Stimulated activated CD4-positive, alpha-beta T cell treated with anti-CD3 and anti-CD28 coated beads, TNF-alpha, amount 100 ng/mL, for 1 hour (primary cell): ENCODE measurements around the gene GALNT17.
"Not testable (repeated sequence)": the region's sequence is repeated elsewhere in the genome, so short reads cannot be mapped to it uniquely, and the experiment has no call there.

Source experiments
- DNase-seq, 3 donors: peaks; one replicate each; pipeline ENCODE4 v3.0.0-alpha.2; 2020; ENCODE audit warnings: low read depth in 3 of 3, low spot score in 1 of 3

GALNT17 gene

GRCh38 chr7:71615017-71615416 is 483.1 kb downstream of the GALNT17 start:
- DNase-seq, result no peak

GRCh38 chr7:71616217-71616616 is 484.3 kb downstream of the GALNT17 start:
- no peak for DNase-seq

GRCh38 chr7:71618278-71618677 is 486.3 kb downstream of the GALNT17 start:
- no peak for DNase-seq

GRCh38 chr7:71625545-71625944 is 493.6 kb downstream of the GALNT17 start:
- no peak for DNase-seq

- DNase-seq, result no peak
Measured at GRCh38 chr7:71626206-71626605, 494.3 kb downstream of the GALNT17 start.

GRCh38 chr7:71627651-71628050 is 495.7 kb downstream of the GALNT17 start:
- DNase-seq, result no peak

GRCh38 chr7:71630516-71630915 is 498.6 kb downstream of the GALNT17 start:
- no peak for DNase-seq

GRCh38 chr7:71633551-71634008 is 501.6 kb downstream of the GALNT17 start:
- DNase-seq, result no peak

GRCh38 chr7:71635849-71636248 is 503.9 kb downstream of the GALNT17 start:
- DNase-seq, result not testable (repeated sequence)

GRCh38 chr7:71636329-71636728 is 504.4 kb downstream of the GALNT17 start:
- DNase-seq, result no peak

GRCh38 chr7:71637578-71637977 is 505.6 kb downstream of the GALNT17 start:
- DNase-seq, result no peak

GRCh38 chr7:71638108-71638507 is 506.2 kb downstream of the GALNT17 start:
- DNase-seq, result no peak

- DNase-seq, result no peak
Measured at GRCh38 chr7:71639382-71640085, 507.6 kb downstream of the GALNT17 start.

GRCh38 chr7:71643031-71643430 is 511.1 kb downstream of the GALNT17 start:
- not testable (repeated sequence) for DNase-seq

- no peak for DNase-seq
Measured at GRCh38 chr7:71645836-71646235, 513.9 kb downstream of the GALNT17 start.

- no peak for DNase-seq
Measured at GRCh38 chr7:71649812-71650211, 517.9 kb downstream of the GALNT17 start.

- no peak for DNase-seq
Measured at GRCh38 chr7:71650653-71651337, 518.9 kb downstream of the GALNT17 start.

GRCh38 chr7:71652510-71652909 is 520.6 kb downstream of the GALNT17 start:
- DNase-seq, result no peak

- DNase-seq, result no peak
Measured at GRCh38 chr7:71657386-71657785, 525.4 kb downstream of the GALNT17 start.

- DNase-seq, result no peak
Measured at GRCh38 chr7:71659622-71660021, 527.7 kb downstream of the GALNT17 start.

GRCh38 chr7:71661671-71662224 is 529.8 kb downstream of the GALNT17 start:
- no peak for DNase-seq

GRCh38 chr7:71665716-71666115 is 533.8 kb downstream of the GALNT17 start:
- no peak for DNase-seq
